HepG2 (cell line): ENCODE data around the gene MYH9. TPM values are rescaled to one million over a fixed set of nuclear protein-coding genes. Genes with fewer than 3 reads are reported as not detected.

Experiments used
- AHR ChIP-seq: IDR thresholded peaks from 2 replicates; pipeline ENCODE4 v1.6.1; 2018; ENCODE audit warnings: missing genetic modification reagents, missing compliant biosample characterization
- HDAC2 ChIP-seq: sonication (generic); formaldehyde crosslinking; IDR thresholded peaks from 2 replicates; pipeline ENCODE4 v1.4.0; 2020; ENCODE audit warnings: missing genetic modification reagents
- IRX3 ChIP-seq: sonication (generic); formaldehyde crosslinking; IDR thresholded peaks from 2 replicates; pipeline ENCODE4 v1.8.1; 2023; ENCODE audit warnings: mild to moderate bottlenecking, low read depth, missing genetic modification reagents, borderline replicate concordance
- MYNN ChIP-seq: sonication (generic); formaldehyde crosslinking; IDR thresholded peaks from 2 replicates; pipeline ENCODE4 v1.4.0; 2020; ENCODE audit warnings: mild to moderate bottlenecking, low read depth, missing genetic modification reagents
- POLR2AphosphoS2 ChIP-seq: IDR thresholded peaks from 2 replicates; pipeline ENCODE4 v1.6.1; 2011; ENCODE audit warnings: low read depth, low read length, improper control_type of control experiment
- RCOR2 ChIP-seq: IDR thresholded peaks from 2 replicates; pipeline ENCODE4 v1.6.1; 2016; ENCODE audit warnings: missing biosample characterization, missing genetic modification reagents
- SATB2 ChIP-seq: sonication (generic); formaldehyde crosslinking; IDR thresholded peaks from 2 replicates; pipeline ENCODE4 v1.5.0; 2020; ENCODE audit warnings: missing genetic modification reagents
- YEATS4 ChIP-seq: sonication (generic); formaldehyde crosslinking; IDR thresholded peaks from 2 replicates; pipeline ENCODE4 v1.4.0; 2020; ENCODE audit warnings: missing genetic modification reagents, borderline replicate concordance
- ZNF232 ChIP-seq: sonication (generic); formaldehyde crosslinking; IDR thresholded peaks from 2 replicates; pipeline ENCODE4 v1.4.0; 2020; ENCODE audit warnings: missing genetic modification reagents, borderline replicate concordance
- ZNF773 ChIP-seq: sonication (generic); formaldehyde crosslinking; IDR thresholded peaks from 2 replicates; pipeline ENCODE4 v1.4.0; 2020; ENCODE audit warnings: missing genetic modification reagents, borderline replicate concordance
- ZNF781 ChIP-seq: sonication (generic); formaldehyde crosslinking; IDR thresholded peaks from 2 replicates; pipeline ENCODE4 v1.5.1; 2020; ENCODE audit warnings: borderline replicate concordance, mild to moderate bottlenecking, missing genetic modification reagents; ENCODE audit errors: not compliant biosample characterization
- polyA plus RNA-seq, 8 experiments: library from polyadenylated mRNA; depleted of rRNA in 3 of 8; stranded (reverse) in 7 of 8; unstranded in 1 of 8; fragments of >200 nt; fragmentation: Illumina TruSeq in 4 of 8; extraction: Trizol in 4 of 8; gene quantifications; 2 replicates each; pipeline versions ENCODE4 v1.2.1 to v1.2.3, GENCODE V29; 2011 to 2016; ENCODE audit warnings: low read depth in 4 of 8, missing spikeins in 1 of 8, mixed read lengths in 1 of 8; ENCODE audit not compliant: insufficient read depth in 1 of 8
- total RNA-seq, 5 experiments: library from RNA; depleted of rRNA; stranded (reverse); fragments of >200 nt; fragmentation: Illumina TruSeq; extraction: Trizol; gene quantifications; 2 replicates each; pipeline ENCODE4 v1.2.3, GENCODE V29; 2016; ENCODE audit warnings: low read depth in 1 of 5
- TF ChIP-seq, protein P1 (sequence below): IDR thresholded peaks from 2 replicates; pipeline ENCODE4 v1.6.1; 2016; ENCODE audit warnings: mild to moderate bottlenecking
- TF ChIP-seq, protein P2 (sequence below): sonication (generic); formaldehyde crosslinking; IDR thresholded peaks from one replicate; pipeline ENCODE4 v1.5.1; 2020; ENCODE audit warnings: mild to moderate bottlenecking, missing genetic modification reagents; ENCODE audit errors: not compliant biosample characterization
- TF ChIP-seq, protein P3 (sequence below): IDR thresholded peaks from 2 replicates; pipeline ENCODE4 v1.6.1; 2012; ENCODE audit warnings: low read length, improper control_type of control experiment

Gene MYH9
- total and polyA plus RNA-seq, 2 of the 13 experiments (the other 11 are each of a cell fraction or from before 2014, with no cell fraction given): 50.7 to 98.5 TPM

DNA sequence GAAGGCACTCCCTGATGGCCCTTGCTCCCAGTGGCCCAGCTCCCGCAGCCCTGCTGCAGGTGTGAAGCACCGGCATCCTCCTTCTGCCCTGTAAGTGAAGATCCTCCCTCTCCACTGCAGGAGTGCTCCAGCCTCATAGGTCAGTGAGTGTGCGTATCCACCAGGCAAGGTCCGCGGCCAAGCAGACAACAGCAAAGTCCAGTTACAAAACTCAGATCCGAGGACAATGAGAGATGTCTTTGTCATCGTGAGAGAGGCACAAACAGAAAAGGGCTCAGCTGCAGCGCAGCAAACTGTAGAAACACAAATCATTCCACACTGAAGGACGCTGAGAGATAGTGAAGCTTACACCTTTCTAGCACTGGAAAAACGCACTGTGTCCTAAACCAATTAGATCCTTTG lies 46.1 kb downstream of the MYH9 start (continued):
- TF ChIP-seq, protein P1, sequence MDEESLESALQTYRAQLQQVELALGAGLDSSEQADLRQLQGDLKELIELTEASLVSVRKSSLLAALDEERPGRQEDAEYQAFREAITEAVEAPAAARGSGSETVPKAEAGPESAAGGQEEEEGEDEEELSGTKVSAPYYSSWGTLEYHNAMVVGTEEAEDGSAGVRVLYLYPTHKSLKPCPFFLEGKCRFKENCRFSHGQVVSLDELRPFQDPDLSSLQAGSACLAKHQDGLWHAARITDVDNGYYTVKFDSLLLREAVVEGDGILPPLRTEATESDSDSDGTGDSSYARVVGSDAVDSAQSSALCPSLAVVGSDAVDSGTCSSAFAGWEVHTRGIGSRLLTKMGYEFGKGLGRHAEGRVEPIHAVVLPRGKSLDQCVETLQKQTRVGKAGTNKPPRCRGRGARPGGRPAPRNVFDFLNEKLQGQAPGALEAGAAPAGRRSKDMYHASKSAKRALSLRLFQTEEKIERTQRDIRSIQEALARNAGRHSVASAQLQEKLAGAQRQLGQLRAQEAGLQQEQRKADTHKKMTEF: no peak
- TF ChIP-seq, protein P2, sequence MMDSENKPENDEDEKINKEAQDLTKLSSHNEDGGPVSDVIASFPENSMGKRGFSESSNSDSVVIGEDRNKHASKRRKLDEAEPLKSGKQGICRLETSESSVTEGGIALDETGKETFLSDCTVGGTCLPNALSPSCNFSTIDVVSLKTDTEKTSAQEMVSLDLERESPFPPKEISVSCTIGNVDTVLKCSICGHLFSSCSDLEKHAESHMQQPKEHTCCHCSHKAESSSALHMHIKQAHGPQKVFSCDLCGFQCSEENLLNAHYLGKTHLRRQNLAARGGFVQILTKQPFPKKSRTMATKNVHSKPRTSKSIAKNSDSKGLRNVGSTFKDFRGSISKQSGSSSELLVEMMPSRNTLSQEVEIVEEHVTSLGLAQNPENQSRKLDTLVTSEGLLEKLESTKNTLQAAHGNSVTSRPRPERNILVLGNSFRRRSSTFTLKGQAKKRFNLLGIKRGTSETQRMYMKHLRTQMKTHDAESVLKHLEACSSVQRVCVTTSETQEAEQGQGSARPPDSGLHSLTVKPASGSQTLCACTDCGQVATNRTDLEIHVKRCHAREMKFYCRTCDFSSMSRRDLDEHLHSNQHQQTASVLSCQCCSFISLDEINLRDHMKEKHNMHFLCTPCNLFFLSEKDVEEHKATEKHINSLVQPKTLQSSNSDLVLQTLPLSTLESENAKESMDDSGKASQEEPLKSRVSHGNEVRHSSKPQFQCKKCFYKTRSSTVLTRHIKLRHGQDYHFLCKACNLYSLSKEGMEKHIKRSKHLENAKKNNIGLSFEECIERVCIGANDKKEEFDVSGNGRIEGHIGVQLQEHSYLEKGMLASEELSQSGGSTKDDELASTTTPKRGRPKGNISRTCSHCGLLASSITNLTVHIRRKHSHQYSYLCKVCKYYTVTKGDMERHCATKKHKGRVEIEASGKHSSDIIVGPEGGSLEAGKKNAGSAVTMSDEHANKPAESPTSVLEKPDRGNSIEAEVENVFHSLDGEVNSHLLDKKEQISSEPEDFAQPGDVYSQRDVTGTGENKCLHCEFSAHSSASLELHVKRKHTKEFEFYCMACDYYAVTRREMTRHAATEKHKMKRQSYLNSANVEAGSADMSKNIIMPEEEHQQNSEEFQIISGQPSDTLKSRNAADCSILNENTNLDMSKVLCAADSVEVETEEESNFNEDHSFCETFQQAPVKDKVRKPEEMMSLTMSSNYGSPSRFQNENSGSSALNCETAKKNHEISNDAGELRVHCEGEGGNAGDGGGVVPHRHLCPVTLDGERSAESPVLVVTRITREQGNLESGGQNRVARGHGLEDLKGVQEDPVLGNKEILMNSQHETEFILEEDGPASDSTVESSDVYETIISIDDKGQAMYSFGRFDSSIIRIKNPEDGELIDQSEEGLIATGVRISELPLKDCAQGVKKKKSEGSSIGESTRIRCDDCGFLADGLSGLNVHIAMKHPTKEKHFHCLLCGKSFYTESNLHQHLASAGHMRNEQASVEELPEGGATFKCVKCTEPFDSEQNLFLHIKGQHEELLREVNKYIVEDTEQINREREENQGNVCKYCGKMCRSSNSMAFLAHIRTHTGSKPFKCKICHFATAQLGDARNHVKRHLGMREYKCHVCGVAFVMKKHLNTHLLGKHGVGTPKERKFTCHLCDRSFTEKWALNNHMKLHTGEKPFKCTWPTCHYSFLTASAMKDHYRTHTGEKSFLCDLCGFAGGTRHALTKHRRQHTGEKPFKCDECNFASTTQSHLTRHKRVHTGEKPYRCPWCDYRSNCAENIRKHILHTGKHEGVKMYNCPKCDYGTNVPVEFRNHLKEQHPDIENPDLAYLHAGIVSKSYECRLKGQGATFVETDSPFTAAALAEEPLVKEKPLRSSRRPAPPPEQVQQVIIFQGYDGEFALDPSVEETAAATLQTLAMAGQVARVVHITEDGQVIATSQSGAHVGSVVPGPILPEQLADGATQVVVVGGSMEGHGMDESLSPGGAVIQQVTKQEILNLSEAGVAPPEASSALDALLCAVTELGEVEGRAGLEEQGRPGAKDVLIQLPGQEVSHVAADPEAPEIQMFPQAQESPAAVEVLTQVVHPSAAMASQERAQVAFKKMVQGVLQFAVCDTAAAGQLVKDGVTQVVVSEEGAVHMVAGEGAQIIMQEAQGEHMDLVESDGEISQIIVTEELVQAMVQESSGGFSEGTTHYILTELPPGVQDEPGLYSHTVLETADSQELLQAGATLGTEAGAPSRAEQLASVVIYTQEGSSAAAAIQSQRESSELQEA: no peak
- no peak for TF ChIP-seq ZNF781 (CRISPR knock-in tag)
- TF ChIP-seq RCOR2 (CRISPR knock-in tag): 0 out of 2 replicates have a peak, but pooled peaks have one; percentile 74
- no peak for TF ChIP-seq AHR
- TF ChIP-seq MYNN: no peak
- no peak for TF ChIP-seq YEATS4 (CRISPR knock-in tag)
- peak; percentile 38; the same call in 1 of the 2 replicates for TF ChIP-seq HDAC2 (CRISPR knock-in tag)
- TF ChIP-seq ZNF773 (CRISPR knock-in tag): no peak
- TF ChIP-seq, protein P3, sequence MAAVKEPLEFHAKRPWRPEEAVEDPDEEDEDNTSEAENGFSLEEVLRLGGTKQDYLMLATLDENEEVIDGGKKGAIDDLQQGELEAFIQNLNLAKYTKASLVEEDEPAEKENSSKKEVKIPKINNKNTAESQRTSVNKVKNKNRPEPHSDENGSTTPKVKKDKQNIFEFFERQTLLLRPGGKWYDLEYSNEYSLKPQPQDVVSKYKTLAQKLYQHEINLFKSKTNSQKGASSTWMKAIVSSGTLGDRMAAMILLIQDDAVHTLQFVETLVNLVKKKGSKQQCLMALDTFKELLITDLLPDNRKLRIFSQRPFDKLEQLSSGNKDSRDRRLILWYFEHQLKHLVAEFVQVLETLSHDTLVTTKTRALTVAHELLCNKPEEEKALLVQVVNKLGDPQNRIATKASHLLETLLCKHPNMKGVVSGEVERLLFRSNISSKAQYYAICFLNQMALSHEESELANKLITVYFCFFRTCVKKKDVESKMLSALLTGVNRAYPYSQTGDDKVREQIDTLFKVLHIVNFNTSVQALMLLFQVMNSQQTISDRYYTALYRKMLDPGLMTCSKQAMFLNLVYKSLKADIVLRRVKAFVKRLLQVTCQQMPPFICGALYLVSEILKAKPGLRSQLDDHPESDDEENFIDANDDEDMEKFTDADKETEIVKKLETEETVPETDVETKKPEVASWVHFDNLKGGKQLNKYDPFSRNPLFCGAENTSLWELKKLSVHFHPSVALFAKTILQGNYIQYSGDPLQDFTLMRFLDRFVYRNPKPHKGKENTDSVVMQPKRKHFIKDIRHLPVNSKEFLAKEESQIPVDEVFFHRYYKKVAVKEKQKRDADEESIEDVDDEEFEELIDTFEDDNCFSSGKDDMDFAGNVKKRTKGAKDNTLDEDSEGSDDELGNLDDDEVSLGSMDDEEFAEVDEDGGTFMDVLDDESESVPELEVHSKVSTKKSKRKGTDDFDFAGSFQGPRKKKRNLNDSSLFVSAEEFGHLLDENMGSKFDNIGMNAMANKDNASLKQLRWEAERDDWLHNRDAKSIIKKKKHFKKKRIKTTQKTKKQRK: no peak
- TF ChIP-seq ZNF232 (CRISPR knock-in tag): no peak
- no peak for TF ChIP-seq IRX3
- no peak for TF ChIP-seq SATB2
- TF ChIP-seq POLR2AphosphoS2: no peak
